HG03469 (cell line): ENCODE results near the gene FAM124A.

Experiments
- ATAC-seq: cut with Tn5 transposase; IDR thresholded peaks from one replicate; pipeline ENCODE4 v1.9.1; 2021; ENCODE audit warnings: mild to moderate bottlenecking, moderate library complexity, moderate number of reproducible peaks; ENCODE audit not compliant: unreplicated experiment

The FAM124A gene

DNA sequence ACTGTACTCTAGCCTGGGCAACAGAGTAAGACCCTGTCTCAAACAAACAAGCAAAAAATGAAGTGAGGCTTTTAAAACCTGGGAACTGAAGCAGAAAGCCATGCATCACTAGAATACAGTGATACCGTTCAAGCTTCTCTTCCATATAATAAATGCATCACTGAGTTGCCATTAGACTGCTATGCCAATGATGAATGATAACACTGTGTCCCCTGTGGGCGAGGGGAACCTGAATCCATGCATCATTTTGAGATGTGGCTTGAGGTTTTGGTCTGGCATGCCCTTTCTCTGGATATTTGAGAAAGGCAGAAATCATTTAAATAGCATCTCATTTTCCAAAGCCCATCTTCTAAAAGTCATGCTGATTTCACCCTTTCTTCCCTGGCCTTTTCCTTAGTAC lies 1.5 kb upstream of the FAM124A start:
- ATAC-seq: no peak

DNA sequence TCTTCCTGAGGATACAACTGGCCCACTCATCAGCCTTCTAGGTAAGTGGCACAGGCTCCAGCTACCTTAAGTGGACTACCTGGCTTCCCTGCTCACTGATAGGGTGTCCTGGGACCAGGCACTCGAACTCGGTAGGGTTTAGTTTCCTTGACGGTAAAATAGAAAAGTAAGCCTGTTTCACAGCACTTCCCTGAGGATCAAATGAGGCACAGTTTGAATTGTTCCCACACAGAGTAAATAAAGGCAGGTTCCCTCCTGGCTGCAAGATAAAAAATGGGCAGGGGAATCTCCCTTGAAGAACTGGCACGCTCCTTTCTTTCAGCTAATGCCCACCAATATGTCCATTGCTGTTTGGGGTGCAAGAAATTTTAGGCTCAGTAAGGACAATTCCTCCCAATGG lies 1.1 kb upstream of the FAM124A start:
- ATAC-seq: no peak

DNA sequence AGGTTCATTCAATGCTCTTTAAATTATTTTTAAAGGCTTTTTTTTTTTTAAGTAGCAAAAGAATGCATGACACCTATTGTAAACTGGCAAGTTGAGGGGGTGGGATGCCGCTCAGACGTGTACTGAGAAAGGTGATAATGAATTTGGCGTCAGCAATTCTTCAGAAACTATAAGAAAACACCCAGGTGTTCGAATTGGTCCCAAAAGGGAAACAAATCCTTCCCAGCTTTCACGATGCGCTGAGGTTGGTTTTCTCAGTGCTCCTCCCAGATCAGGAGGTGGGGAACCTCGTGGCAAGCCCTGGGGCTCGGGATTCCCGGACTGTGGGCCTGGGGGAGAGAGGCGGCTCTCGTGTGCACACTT lies 543 bp upstream of the FAM124A start:
- ATAC-seq: no peak

DNA sequence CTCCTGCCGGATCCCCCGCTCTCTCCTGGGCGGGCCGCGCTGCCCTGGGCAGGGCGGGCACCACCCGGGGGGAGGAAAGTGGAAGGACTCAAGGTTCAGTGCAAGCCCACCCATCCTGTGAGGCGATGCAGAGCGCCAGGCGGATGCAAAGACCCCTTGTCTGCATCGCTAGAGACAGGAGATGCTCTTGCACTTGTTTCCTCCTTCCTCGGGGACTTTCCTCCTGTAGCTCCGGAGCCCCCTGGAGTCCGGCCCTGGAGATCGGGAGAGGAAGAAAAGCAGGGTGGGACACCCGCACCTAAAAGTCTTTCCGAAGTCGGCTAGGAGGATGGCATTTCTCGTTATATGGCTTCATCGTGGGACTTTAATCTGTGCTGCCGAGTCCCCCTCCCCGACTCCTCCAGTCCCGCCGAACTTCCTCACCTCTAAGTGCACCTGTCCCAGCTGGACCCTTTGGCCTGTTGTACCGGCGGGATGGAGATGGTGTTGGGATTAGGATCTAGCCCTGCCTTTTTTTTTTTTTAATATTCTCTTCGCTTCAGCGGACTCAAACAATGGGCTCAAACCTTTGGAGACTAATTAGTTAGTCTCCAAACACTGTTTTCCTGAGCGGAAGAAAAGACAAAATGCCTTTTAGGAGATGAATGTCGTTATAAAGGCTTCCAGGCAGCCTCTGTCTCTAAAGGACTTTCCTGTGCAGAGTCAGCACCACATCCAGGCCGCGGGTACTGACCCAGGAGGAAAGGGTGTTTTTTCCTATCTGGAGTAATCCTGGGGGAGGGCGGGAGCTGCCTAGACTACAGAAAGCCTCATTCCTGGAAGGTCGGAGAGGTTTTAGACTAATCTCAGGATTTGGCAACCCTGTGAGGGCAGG lies 725 bp downstream of the FAM124A start:
- ATAC-seq: no peak

DNA sequence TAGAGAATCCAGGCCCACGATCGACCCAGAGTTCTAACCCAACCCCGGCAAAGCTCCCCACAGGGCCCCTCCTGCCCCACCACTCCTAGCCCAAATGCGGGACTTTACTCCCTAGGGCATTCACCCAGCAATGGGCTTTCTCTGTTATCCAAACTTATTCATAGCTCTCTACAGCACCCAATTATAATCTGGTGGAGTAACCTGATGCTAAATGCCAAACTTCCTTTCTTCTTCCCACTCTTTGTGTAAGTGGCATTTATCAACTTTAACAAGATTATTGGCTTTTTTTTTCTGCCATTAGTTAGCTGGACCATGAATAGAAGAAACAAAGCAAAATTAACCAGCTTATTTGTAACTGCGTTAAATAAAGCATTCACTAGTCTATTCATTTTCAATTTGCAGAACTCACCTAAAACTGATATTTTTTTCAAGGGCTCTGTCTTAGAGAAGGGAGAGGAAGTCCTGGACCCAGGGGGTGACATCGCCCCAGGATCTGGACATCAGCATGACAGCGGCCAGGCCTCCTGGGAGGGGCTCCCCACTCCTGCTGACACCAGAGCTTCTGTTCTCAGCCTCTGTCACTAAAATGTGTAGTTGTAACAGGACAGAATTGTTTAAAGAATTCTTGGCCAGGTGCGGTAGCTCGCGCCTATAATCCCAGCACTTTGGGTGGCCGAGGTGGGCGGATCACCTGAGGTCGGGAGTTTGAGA lies 1.5 kb downstream of the FAM124A start:
- ATAC-seq: no peak

DNA sequence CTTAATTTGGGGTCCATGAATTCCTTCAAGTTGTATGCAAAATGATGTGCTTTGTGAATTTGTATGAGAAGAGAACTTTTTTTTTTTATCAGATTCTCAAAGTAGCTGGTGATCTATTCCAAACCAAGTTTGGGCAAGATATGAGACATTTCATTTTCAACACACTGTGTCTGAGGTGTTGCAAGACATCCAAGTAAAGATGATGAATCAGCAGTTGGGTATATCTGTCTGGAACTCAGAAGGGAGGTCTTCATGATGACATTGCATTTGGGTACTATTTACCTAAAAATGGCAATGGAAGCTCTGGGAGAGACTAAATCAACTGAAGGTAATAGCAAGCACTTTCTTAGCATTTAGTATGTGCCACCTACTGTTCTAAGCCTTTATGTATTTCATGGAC lies 2.8 kb downstream of the FAM124A start:
- ATAC-seq: no peak

DNA sequence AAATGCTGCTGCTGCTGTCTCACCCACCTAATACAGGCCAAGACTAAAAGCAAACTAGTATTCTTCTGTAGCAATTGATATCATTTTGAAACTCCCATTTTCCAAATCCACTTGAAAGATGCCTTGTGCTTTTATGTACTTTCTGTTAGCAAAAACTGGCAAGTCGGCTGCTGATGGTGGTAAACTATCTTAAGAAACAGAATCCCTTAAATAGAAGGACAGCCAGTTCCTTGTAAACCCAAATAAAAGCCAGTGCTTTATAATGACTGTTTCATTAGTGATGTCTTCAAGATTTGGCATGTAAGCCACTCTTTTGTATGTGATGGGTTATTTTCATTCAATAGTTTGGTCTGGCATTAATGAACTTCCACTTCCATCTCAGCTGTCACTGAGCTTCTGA lies 5.2 kb downstream of the FAM124A start:
- ATAC-seq: no peak

DNA sequence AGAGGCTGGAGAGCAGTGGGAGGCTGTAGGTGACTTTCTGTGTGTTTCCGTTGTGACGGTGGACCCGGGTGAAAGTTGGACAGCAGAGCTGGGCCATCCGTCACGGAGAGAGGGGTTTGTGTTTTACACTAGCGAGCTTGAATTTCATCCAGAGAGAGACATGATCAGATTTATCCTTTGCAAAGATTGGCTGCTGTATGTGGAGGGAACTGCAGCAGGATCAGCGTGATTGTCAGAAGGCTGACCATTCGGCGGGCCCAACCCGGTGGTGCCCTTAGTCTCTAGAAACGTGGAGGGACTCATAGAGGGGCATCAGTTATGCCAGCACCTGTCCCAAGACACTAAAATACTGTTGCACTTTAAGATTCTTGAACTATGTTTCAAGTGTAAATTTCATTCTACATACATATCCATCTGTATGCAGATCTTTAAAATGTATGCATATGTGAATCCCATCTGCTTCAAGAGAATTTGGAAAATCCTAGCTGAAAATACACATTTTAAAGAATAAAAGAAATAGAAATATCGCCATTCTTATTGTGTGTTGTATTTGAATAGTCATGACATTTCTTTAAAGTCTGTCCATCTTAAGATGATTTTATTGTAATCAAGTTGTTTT lies 7.0 kb downstream of the FAM124A start:
- no peak for ATAC-seq

DNA sequence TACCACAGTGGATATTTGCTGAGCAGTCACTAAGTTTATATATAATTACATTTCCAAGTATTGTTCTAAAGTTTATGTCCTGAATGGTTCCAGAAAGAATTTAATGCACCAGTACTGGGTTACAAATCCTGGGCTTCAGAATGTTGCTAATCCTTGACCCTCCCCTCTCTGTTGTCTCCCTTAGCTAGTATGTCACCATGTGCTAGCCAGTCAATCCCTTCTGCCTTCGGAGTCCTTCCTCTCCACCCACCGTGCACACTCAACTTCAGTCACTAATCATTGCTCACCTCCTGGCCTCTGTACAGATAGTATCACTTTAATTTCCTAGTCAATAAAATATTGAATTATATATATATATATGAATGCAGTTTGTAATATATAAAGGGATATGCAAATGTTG lies 7.5 kb downstream of the FAM124A start:
- ATAC-seq: no peak

DNA sequence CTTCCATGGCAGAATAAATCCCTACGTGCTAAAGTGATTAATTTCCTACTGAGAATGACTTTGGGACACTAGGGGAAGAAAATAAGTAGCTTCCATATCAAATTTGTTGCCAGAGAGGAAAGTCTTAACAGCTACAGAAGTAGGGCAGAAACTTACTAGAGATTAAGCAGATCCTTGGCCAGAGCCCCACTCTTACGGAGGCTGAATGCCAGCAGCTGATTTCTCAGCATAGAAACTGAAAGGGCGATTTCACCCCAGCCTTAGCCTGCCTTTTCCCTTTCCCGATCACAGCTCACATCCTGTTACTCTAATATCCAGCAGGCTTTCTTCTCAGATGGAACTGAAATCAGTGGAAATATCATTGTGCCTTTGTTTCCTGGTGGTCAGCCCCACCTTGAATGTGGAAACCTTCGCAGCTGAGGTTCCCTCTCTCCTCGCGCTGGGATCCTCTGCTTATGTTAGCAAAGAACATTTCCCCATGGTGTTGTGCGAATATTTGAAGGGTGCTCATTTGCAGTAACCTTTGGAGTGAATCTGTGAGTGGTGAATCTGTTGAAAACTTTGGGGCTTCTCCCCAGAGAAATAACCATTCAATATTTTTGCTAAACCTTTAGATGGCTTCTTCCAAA lies 8.4 kb downstream of the FAM124A start:
- ATAC-seq: no peak

DNA sequence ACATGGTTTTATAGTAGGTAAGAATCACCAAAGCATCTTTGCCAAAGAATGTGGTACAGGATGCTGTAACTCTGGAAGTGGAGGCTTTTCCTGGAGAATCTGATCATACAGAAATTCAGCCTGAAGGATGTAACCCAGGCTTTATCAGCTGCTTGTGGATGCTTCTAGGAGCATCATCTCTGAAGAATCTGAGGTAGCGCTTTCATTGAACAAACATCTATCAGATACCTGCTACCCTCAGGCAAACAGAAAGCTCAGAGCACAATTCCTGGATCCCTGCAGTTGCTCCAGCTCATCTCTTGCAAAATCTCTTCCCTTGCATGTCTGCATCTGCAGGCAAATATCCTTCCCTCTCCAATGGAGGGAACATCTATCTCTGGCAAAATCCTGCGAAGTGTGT lies 9.3 kb downstream of the FAM124A start:
- no peak for ATAC-seq

DNA sequence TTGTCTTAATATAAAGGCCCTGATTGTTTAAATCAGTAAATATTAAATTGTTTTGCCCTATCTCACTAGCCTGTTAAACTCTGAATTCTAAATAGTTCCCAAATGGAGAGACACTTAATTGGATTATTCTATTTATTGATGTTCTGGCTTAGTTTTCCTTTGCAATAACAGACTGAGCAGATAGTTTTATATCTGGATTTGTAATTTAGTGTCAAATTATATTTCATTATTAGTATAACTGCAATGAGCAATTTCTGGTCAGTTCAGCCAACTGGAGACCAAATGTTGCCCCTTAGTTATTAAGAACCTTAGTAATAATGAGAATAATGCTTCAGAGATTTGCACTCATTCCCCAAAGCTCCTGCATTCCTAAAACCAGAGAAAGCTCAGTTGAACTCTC lies 10.1 kb downstream of the FAM124A start:
- no peak for ATAC-seq

DNA sequence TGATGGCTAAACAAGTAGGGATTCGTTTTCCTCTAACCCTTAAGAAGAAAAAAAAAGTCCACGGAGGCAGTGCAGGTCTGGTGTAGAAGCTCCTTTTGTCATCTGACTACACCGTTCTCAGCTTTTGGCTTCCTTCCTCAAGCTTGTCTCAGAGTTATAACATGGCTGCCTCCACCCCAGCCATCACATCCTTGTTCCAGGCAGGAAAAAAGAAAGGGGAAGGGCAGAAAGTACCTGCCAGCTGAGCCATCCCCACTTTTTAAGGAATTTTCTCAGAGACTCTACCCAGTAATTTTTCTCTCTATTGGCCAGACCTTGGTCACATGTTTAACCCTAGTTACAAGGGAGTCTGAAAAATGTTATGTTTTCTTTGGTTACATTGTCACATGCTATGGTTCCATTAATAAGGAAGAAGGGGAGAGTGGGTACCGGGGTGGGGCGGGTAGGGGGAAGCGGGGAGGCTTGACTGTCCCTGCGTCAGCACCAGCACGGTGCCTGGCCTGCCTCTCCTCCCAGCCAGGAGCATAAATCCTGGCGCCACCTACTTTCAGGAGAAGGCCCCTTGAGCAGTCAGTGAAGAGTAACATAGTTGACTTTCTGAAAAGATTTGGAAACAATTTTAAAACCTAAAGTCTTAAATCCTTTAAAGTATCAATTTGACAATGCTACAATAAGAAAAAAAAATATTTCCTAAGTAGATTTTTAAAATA lies 11.1 kb downstream of the FAM124A start:
- no peak for ATAC-seq

DNA sequence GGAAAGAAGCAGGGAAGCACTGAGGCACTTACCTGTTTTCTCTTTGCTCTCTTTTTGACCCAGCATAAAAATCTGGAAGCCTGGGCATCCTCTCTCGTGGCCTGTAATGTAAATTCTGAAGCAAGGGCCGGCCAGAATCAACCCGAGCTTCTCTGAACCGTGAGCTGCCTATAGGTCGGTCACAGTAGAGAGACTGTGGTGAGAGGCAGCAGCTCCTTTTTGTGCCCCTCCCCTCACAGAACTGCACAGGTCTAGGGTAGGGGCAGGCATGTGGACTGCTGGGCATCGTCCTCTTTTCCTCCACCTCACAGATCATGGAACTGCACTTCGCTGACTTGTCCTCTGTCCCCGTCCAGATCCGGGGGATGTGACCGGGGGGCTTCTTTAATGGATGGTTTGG lies 12.5 kb downstream of the FAM124A start:
- no peak for ATAC-seq

DNA sequence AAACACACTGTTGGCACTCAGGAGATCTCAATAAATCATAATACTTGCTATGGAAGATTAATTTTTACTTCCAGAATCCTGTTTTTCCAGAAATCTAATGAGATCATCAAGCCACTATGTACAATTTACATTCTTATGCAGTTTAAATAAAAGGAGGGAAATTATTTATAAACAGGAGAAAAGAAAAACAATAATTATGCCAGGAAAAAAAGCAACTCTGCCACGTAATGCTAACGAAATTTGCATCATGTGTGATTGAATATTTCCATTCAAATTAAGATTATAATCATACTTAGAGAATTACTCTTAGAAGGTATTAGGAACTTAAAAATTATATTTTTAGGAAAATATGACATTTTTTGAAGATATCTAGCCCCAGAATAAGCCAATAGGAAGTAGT lies 13.0 kb downstream of the FAM124A start:
- ATAC-seq: no peak

DNA sequence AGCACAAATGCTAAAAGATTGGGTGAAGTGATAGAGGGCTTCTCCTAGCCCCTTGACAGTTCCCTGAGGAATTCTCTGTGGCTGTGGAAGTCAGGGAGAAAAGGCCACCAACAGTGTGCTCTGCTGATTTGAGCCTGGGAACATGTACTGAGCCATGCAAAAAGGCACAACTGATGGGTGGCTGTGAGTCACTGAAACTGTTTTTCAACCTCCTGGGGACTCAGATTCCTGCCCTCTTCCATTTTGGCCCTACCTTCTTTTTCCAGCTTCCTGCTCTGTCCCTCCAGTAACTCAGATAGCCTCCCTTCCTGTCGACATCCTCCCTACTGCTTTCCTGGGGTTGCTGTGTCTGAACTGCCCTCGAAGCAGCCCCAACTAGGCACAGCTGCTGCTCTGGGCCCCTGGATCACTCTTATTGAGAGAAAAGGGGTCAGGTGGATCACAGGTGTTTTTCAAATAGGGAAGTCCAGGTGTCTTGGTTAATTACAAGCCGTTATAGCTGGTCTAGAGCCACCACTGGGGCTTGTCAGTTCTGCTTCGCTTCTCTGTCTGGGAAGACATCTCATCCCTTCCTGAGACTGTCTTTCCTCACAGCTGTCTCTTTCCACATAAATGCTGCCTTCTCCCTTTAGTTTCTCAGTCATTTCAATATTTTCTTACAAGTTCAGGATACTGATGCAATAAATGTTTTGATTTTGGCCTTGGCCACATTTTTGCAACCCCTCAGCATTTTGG lies 13.7 kb downstream of the FAM124A start:
- no peak for ATAC-seq

DNA sequence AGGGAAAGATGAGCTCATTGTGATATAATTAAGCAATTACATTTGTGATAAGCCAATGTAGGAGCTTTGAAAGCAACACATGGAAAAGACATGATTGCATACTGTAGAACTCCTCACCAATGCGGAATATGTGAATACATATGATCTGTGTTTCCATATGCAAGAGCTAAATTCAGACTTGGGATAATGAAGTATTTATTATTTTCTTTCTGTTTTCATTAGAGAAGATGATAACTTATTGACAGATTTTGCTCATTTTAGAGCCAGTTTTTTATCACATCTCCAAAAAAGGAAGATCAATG lies 14.2 kb downstream of the FAM124A start:
- ATAC-seq: no peak

DNA sequence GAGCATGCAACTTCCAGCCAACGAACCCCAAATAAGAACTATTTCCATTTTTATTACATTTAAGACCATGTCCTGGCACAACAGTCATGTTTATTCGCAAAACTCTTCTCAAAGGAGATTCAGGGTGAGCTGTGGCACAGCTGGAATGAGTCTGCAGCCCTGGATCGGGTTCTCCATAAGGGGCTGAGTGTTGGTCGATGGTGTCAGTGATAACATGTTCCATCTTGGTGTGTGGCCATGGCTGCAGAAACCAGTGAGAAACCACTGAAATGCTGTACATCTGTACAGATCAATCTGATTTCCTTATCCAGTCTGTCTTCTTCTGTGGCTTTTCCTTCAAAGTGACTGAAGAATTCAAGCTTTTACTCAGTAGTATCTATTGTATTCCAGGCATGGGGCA lies 15.2 kb downstream of the FAM124A start:
- no peak for ATAC-seq

DNA sequence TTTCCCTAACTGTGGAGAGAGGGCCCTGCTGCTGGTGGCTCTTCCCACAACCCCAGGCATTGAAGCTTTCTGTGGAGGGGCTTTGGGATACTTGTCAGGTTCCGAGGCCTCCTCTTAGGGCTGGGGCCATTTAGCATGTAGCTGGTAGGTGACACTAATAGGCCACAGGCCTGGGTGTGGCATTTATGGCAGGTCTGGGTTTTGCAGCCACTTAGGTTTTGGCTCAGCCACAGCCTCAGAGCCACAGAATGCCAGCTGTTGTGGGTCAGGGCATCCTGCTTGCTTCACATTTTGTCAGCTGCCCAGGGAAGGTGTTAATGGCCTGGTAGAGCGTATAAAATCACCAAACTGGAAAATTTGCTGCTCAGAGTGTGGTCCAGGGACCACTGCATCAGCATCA lies 15.7 kb downstream of the FAM124A start:
- no peak for ATAC-seq

DNA sequence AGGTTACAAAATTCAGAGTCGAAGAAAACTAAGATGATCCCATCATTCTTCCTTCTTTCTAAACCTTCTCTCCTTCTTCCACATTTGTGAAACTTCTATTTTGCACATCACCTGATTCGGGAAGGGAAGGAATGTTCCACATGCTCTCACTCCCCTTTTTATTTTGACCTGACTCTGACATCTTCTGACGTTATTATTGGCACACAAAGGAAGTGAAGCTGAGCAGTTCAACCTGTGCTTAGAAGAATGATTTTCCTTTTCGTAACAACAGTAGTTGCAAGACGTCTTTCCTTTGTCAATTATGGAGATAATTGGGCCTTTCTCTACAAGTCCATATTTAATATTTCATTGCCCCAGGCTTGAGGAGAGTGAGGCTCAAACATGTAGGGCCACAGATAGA lies 18.0 kb downstream of the FAM124A start:
- no peak for ATAC-seq

DNA sequence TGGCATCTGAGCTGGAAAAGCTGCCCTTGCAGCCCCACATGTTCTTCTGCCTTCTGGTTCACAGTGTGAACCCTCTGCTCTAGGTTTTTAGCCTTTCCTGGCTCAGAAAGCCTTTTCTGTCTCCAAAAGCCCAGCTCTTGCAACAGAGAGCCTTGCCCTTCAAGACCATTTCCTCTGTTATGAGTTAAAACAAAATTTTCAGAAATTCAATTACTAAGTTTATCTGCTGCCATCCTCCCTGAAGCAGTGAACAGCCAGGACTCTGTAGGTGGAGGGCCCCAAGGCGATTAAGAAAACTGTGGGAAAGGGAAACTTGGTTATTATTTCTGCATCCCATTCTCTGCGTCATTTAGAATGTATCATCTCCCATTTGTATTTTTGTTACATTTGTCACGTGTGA lies 18.8 kb downstream of the FAM124A start:
- ATAC-seq: no peak
